Stimulated activated naive CD8-positive, alpha-beta T cell treated with anti-CD3 and anti-CD28 coated beads, Interleukin-15, Interleukin-2, amounts not matched to agents 100 U/mL and 50 U/mL, for 24 hours (primary cell): ENCODE measurements around the gene ACTC1.
"Not testable (repeated sequence)": the region's sequence is repeated elsewhere in the genome, so short reads cannot be mapped to it uniquely, and the experiment has no call there.

Source experiments
- ATAC-seq: fragments of 150-1000 bp; cut with Tn5 transposase; one replicate; pipeline ENCODE4 v1.10.0; 2021
- DNase-seq: peaks from one replicate; pipeline ENCODE4 v3.0.0; 2021

The ACTC1 gene

DNA sequence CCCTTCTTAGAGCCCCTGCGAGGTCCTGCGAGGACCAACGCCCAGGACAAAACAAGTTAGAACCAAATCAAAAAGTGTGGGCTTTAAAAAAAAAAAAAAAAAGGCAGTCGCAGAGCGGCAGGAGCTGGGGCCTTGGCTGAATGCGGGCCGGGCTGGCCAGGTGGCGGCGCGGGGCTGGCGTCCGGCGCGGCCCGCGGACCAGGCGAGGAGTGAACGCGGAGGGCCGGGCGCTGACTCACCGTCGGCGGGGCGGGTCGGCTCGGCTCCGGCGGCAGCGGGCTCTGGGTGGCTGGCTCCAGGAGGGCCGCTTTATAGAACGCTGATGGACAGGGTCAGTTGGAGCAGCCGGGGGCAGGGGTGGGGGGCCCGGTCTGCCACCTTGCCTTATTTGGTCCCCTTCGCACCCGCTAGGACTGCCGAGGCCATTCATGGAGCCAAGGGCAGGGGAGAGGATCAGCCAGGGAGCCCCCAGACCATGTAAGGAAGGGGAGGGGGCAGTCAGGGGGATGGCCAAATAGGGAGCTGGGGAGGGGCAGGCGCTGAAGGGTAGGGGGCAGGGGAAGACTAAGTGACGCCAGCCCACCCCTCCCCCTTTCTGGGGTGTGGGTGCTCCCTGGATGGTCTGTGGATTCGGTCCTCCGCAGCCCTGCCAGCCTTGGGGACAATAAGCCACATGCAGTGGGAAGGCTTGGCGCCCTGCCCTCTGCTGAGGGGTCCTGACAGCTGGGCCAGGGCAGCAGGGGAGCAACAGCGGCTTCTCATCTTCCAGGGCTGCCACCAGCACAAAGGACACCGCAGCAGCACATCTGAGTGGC lies at the start of gene ACTC1:
ACTC1 (minus strand) TSS at position 283 of the 815 bp plus-strand sequence. CDS start 741 bp downstream, outside the sequence.
- peak; percentile 46 for ATAC-seq
- DNase-seq = peak; percentile 9

DNA sequence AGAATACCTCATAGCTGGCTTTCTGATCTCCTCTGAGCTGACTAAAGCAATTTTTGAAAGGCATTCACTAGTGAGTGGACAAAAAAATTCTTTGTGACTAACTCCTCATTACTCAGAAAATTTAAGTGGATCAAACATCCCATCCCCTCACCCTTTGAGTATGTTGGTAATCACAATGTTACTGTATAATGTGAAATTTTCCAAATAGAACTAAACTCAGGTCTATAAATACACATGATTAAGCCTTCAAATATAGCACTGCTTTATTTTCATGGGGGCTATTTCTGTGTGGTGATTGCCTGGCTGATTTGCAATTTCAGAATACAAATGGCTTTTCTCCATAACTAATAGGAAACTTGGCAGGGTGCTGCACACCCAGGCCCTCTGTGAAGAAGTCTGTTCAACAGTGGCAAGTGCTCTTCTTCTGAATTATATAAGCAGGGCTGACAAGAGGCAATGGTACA lies 45.9 kb upstream of the ACTC1 start:
- ATAC-seq (no peak), DNase-seq (no peak)

DNA sequence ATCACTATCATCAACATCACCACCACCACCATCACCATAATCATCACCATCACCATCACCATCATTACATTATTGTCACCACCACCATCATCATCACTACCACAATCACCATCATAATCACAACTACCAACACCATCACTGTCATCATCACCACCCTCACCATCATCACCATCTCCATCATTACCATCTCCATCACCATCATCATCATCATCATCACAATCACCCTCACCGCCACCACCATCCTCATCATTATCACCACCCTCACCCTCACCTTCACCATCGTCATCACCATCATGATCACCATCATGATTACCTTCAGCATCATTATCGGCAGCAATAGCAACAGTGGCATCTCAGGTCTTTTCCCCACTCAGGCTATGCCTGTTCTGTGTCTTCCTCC lies 42.9 kb upstream of the ACTC1 start:
- DNase-seq (no peak), ATAC-seq (no peak)

DNA sequence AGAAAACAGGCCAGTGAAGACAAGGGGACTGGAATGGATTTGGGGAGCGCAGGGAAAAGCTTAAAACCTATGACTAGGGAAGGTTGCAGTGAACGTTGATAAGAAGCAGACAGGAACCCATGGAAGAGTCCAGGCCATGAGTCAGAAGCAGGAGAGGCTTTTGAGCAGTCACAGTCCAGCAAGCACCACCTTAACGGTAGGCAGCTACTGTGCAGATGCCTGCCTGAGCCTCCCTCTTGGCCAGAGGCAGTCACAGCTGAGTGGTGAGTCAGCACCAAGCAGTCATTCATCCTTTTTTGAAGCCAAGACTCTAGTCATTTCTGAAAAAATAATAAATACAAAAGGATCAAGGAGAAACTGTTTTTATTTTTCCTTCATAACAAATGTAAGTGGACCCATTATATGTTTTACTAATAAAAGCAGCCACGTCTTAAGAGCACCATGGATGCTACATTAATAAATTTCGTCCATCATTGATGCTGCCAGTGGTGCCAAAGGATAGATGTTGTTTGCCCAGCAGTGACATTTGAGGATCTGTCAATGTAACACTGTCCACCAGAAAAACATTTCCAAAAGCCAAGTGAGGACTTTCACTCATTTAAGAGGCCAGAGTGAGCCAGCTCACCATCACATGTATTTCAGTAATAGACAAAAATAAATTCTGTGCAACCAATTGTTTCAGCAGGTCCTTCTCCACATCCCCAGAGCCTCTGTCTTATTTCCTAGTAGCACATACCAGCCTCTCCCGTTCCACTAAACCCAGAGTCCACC lies 42.1 kb upstream of the ACTC1 start:
- no peak for DNase-seq
- ATAC-seq = no peak

DNA sequence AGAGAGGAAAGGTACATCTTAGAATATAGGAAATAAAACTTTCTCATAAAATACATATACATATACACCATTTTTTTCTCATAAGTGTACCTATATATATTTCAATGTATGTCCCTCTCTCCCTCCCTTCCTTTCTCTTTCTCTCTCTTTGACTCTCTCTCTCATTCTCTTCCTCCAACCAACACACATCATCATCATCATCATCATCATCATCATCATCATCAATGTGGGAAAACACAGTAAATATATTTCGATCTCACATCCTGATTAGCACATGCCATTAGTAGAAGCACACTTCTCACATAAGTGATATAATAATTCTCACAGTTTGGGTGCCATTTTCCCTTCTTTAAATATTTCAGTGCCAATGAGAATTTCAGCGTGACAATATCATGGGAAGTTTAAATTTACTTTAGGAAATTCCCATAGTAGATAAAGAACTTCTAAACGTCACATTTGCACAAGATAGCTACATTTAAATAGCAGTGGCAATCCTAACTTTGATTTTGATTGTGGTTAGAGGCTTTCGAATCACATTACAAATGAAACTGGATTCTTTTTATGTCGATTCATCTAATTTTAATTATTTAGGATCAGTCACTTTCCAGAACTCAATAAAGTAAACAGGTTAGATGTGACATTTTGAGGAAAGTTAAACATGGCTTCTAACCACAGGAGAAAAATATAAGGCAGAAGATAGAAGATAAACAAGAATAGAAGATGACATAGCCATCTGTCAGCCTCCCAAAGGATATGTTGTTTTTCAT lies 33.0 kb upstream of the ACTC1 start:
- no peak for DNase-seq
- no peak for ATAC-seq

DNA sequence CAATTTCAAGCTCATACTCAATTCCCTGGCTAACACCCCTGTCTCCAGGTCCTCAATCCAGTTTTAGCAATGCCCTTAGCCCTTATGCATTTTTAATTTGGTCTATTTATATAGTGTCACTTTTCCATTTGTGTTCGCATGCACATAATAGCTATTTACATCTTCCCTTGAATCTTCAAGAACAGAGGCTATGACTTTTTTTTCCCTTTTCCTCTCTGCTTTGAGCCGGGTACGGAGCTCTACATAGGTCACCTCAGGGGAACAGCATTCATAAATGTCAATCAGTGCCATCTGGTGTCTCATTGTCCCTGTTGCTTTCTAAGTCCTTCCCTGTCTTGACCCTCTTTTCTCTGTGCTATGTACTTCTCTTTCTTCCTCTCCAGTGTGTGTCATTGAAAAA lies 26.5 kb upstream of the ACTC1 start:
- ATAC-seq (no peak), DNase-seq (no peak)

DNA sequence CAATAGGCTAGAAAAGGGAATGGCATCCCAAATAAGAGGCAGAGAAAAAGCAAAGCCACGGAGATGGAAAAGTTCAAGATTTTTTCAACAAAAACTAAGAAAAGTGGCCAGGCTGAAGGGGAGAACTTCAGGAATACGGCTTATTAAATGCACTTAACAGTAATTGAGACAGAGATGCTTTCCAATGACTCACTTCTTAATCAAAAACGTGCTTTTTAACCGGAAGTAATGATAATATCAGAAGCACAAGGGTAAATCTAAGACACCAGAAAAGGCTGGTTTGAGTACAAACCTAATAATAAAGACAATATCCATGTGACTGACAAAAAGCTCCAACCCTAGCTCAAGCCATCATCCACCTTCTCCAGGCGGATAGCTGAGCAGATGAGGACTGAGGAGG lies 24.8 kb upstream of the ACTC1 start:
- DNase-seq (no peak), ATAC-seq (no peak)

DNA sequence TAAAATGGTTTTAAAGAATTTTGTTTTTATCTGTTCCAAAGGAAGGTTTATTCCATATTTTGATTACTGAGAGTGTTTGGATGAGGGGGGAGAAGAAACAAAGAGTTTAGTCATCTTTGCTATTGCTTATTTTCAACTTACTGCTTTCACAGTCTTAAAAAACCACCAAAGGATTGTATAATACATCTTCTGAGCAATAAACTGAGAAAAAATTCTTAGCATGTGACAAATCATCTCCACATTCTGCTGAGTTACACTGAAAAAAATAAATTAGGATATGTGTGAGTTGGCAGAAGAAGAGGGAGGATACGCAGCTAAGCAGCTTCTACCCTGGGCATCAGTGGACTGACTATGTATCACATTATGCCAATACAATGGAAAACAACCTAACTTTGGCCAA lies 23.2 kb upstream of the ACTC1 start:
- ATAC-seq (no peak), DNase-seq (no peak)

DNA sequence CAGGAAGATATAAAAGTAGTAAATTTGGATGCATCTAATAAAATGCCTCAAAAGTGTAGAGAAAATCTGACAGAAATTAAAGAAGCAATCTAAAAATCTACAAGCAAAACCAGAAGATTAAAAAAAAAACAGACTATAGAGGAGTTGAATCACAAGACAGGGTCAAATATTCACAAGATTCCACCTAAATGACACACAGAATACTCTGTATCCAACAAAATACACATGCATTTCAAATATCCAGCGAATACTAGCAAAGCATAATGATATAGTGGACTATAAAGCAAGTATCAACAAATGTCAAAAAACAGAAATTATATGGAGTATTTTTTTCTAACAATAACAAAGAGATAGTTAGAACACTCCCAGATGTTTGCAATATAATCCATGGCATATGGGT lies 20.5 kb upstream of the ACTC1 start:
- ATAC-seq (no peak), DNase-seq (no peak)

DNA sequence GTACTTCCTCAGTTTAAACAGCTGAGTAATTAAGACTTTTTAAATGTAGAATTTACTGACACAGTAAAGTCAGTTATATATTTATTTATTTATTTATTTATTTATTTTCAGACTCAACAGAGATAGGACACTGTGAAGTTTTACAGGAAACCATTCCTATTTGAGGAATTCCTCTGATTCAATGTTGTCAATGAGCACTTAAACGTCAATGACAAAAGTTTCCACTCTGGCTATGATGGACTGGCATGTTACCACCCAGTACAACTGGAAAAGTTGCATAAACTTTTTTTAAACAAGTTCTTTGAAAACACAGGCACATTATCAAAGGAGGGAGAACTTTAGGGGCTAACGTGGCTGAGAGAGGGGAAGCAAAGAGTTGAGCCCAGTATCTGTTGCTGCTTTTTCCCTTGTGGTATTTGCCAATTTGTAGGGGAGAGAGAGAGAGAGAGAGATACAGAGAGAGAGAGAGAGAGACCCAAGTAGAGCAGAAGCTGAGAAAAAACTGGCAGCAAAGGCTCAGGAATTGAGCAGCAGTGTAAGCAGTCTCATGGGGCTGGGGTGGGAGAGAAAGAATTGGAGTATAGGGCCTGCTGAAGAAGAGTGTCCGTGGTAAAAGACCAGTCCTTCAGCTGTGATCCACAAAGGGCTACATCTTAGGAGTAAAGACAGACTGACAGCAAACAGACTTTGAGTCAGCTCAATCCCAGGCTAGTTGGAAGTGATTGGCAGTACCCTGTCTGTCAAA lies 18.3 kb upstream of the ACTC1 start:
- ATAC-seq (no peak), DNase-seq (no peak)

DNA sequence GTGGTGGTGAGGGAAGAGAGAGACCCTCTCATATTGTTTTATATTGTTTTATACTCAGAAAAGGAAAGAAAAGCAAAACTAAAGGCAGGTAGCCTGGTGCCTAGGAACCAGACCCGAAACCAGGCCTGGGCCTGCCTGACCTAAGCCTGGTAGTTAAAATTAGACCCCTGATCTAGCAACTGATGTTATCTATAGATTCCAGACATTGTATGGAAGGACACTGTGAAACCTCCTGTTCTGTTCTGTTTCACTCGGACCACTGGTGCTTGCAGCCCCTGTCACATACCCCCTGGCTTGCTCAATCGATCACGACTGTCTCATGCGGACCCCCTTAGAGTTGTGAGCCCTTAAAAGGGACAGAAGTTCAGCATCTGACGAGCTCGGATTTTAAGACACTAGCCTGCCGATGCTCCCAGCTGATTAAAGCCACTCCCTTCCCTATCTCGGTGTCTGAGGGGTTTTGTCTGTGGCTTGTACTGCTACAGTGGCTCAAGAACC lies 17.6 kb upstream of the ACTC1 start:
- not testable (repeated sequence) for ATAC-seq, DNase-seq

DNA sequence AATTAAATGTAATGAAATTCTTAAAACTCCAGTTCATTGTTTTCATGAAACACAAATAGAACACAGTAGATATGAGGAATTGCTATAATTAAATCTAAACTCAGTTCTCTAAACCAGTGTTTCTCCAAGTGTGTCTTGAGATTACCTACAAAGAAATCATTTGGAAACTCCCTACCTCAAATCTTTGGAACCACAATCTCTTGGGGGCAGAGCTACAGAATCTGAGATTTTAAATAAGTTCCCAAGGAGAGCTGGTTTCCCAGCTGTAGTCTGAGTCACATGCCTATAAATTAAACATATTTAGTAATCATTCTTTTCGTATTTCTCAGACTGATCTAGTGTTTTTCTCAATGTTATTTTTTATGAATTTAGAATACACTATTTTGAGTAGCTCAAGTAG lies 17.0 kb upstream of the ACTC1 start:
- ATAC-seq (no peak), DNase-seq (no peak)

DNA sequence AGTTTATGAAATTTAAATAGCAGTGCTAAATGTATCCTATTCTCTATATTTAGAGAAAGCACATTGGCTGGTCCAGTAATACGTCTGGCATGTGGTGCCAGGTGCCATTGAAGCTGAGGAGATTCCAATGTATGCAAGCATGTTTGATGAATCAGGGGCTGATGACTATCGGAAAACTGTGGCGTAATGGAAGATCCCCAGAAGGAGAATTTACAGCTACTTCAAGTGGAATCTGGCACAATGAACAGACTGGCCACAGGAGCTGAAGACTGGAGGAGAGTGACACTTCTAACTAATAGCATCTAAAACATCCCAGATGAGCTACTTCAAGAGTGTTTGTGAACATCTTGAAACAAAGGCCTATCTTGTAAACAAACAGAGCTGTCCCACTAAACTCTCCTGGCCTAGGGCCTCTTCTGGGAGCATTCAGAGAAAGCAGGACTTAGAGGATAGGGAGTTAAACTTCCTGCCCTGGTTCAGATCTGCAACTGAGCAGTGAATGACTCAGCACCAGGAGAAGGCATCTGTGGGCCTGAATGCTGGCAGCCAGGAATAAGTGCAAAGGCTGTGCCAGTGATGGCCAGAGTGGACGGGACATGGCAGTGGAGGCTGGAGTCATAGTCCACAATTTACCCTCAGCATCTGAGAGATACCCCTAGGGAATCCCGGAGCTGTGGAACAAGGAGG lies 15.2 kb upstream of the ACTC1 start:
- no peak for DNase-seq
- ATAC-seq = no peak

DNA sequence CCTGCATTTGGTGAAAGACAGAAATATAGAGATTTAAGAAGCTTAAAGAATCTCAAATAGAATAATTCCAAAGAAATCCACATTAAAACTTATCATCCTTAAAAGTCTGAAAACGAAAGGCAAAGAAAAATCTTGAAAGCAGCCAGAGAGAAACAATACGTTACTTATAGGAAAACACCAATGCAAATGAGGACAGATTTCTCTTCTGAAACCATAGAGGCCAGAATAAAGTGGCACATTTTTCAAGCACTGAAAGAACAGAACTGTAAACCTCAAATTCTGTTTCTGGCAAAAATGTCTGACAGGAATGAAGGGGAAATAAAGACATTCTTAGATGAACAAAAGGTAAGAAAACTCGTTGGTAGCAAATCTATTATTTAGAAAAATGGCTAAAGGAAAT lies 13.8 kb upstream of the ACTC1 start:
- DNase-seq (no peak), ATAC-seq (no peak)

DNA sequence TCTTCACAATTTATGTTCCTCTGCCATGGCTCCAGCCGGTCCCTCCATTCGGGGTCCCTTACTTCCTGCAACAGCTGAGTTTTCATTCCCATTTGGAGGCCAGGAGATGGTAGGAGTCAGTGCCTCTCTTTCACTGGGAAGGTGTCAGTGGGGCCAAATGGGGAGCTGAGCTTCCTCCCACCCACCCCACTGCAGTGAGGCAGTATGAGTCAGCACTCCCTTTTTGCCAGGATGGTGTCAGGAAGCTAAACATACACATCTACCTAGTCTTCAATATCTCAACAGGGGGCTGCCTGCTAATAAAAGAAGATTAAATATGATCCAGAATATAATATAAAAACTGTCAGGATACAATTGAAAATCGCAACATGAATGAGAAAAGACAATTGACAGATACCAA lies 12.7 kb upstream of the ACTC1 start:
- ATAC-seq (no peak), DNase-seq (no peak)

DNA sequence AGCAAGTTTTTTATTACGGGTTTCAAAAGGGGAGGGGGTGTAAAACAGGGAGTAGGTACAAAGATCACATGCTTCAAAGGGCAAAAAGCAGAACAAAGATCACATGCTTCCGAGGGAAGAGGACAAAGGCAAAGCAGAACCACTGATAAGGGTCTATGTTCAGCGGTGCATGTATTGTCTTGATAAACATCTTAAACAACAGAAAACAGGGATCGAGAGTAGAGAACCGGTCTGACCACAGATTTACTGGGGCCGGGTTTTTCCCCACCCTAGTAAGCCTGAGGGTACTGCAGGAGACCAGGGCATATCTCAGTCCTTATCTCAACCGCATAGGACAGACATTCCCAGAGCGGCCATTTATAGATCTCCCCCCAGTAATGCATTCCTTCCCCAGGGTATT lies 11.9 kb upstream of the ACTC1 start:
- not testable (repeated sequence) for DNase-seq, ATAC-seq

DNA sequence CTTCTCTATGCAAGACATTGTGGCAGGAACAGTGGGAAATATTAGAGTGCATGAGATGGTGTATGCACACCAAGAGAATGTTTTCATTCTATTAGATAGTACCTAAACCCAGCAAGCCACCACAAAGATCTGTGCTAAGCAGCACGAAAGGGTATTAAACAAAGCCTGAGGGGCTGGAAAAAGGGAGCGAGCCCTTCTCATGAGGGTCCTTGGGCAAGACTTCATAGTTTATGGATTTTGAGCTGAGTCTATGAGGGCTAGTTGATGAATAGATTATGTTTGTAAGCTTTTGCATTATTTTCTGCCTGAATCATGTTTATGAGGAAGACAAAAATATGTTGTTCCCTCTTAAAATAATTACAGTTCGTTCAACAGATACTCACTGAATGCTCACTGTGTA lies 9.4 kb upstream of the ACTC1 start:
- no peak for DNase-seq

DNA sequence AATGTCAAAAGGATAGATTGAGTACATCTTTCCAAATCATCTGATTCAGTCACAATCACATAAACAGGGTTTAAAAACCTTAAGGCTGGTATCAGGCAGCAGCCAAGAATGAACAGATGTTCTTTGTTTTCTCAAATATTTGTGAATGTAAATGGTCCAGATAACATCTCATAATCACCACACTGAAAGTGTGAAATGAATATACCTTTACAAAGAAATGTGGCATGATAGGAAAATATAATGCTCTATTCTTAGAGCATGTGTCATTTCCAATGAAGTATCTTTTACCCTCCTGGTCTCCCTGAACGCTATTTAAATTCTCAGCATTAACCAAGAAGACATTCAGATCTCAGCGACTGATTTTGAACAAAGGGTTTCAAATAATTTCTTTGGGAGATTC lies 8.8 kb upstream of the ACTC1 start:
- ATAC-seq (no peak), DNase-seq (no peak)

More for the DNA sequence above, 9.4 kb upstream of the ACTC1 start:
- ATAC-seq = no peak

DNA sequence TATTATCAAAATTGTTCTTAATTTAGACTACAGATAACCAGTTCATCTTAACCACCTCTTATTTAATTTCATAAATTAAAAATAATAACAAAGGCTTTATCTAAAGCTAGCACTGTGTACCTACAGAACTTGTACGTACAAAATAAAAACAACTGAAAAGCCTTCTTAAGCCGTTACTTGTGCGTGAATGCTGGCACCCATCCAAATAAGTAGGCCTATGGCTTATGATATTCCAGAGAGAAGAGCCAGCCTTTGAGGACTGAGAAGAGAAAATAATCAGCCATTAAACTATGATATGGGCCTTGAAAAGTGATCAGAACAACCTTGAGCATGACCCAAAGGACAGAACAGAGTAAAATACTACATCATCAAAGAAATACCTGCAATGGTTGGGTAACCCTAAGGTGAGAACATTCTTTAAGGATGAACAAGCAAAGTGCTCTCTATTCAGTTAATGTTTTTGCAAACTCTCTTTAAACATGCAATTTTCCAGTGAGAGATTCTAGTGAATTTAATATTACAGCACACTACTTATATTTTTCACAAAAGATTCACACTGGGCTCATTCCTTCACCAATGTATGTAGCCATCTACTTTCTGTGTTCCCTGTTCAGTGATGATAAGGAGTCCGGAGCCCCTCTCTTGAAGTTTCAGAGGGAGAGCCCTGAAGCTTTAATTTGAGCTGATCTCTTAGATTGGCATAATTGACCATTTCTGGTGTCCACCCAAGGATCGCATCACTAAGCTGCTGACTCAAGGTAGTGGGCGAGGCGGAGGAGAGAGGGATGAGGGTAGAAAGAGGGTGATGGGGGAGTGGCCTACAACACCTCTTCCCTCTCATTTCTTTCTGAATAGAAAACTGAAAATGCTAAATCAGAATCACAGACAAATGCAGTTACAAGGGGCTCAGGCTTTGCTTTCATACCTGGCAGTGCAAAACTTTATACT lies 7.7 kb upstream of the ACTC1 start:
- DNase-seq (no peak), ATAC-seq (no peak)

DNA sequence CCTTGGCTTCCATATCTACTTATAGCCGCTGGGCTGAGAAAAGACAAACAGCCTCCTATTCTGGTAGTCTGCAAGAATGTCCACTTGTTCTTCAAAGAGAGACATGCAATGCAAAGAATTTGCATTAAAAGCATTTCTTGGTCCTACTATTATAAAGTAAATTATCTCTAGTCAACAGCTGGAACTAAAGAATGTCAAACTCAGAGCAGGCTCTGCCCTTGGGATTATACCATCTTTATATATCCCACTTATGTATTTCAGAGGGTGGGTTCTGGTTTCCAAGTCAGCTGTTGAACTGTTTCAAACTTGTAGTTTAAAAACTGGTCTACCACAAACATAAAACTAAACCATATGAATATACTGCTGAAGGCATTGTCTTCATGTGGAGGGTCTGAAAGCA lies 7.0 kb upstream of the ACTC1 start:
- DNase-seq (no peak), ATAC-seq (no peak)
